Measurements from ENCODE around the gene WNT2B.

Gene WNT2B

DNA sequence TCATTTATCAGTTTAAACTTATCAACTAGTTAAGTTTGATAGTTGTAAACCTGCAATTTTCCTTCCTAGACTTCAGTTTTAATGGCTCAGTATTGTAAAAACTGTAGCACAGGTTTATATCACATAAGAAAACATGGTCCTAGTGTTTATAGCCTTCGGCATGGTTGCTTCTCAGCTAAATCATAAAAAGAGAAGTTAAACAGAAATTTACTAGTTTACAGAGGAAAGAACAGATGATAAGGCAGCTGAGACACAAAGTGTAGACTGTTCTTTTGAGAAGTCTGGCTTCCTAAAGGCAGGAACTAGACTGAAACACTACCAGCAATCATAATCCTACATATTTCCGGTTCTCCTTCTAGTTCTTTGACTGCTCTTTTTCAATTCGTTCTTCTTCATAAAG, 39.8 kb downstream of the WNT2B start:
- Histone ChIP-seq H3K4me3 (replicated peaks; ENCODE audit: insufficient read depth, low read length) (no peak overlapping the region), H3K27me3 (ENCODE audit: insufficient read depth, poor library complexity, severe bottlenecking) (no peaks in the 10 kb centered on the region), H3K27ac (replicated peaks) (no peak overlapping the region)
- no peak for DNase-seq (ENCODE audit: low read depth in 1 of 2, low spot score in 1 of 2)
- TF ChIP-seq, protein P1, sequence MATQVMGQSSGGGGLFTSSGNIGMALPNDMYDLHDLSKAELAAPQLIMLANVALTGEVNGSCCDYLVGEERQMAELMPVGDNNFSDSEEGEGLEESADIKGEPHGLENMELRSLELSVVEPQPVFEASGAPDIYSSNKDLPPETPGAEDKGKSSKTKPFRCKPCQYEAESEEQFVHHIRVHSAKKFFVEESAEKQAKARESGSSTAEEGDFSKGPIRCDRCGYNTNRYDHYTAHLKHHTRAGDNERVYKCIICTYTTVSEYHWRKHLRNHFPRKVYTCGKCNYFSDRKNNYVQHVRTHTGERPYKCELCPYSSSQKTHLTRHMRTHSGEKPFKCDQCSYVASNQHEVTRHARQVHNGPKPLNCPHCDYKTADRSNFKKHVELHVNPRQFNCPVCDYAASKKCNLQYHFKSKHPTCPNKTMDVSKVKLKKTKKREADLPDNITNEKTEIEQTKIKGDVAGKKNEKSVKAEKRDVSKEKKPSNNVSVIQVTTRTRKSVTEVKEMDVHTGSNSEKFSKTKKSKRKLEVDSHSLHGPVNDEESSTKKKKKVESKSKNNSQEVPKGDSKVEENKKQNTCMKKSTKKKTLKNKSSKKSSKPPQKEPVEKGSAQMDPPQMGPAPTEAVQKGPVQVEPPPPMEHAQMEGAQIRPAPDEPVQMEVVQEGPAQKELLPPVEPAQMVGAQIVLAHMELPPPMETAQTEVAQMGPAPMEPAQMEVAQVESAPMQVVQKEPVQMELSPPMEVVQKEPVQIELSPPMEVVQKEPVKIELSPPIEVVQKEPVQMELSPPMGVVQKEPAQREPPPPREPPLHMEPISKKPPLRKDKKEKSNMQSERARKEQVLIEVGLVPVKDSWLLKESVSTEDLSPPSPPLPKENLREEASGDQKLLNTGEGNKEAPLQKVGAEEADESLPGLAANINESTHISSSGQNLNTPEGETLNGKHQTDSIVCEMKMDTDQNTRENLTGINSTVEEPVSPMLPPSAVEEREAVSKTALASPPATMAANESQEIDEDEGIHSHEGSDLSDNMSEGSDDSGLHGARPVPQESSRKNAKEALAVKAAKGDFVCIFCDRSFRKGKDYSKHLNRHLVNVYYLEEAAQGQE (IDR thresholded peaks at IDR 0.05; ENCODE audit: insufficient replicate concordance, low read depth), result no peak
- TF ChIP-seq SPI1 (IDR thresholded peaks at IDR 0.05; ENCODE audit: borderline replicate concordance, low read depth) (no peak), GABPA (IDR thresholded peaks at IDR 0.05; ENCODE audit: low read depth) (no peak)
- TF ChIP-seq, protein P2, sequence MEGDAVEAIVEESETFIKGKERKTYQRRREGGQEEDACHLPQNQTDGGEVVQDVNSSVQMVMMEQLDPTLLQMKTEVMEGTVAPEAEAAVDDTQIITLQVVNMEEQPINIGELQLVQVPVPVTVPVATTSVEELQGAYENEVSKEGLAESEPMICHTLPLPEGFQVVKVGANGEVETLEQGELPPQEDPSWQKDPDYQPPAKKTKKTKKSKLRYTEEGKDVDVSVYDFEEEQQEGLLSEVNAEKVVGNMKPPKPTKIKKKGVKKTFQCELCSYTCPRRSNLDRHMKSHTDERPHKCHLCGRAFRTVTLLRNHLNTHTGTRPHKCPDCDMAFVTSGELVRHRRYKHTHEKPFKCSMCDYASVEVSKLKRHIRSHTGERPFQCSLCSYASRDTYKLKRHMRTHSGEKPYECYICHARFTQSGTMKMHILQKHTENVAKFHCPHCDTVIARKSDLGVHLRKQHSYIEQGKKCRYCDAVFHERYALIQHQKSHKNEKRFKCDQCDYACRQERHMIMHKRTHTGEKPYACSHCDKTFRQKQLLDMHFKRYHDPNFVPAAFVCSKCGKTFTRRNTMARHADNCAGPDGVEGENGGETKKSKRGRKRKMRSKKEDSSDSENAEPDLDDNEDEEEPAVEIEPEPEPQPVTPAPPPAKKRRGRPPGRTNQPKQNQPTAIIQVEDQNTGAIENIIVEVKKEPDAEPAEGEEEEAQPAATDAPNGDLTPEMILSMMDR (IDR thresholded peaks at IDR 0.05; ENCODE audit: insufficient read depth, low read length), result no peak

DNA sequence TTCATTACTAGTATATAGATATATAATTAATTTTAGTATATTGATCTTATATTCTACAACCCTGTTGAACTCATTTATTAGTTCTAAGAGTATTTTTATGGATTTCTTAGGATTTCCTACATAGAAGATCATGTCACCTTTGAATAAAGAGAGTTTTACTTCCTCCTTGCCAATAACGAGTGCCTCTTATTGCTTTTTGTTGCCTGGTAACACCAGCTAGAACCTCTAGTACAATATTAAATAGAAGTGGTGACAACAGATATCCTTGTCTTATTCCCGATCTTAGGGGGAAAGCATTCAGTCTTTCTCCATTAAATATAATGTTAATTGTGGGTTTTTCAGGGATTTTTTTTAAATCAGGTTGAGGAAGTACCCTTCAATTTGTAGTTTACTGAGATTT, 40.8 kb downstream of the WNT2B start:
- TF ChIP-seq POLR2AphosphoS5 (IDR thresholded peaks at IDR 0.05; ENCODE audit: low read depth), result no peak
- TF ChIP-seq, protein P2 (IDR thresholded peaks at IDR 0.05; ENCODE audit: insufficient read depth, low read length), result no peak
- TF ChIP-seq, protein P1 (IDR thresholded peaks at IDR 0.05; ENCODE audit: insufficient replicate concordance, low read depth), result no peak
- no peak for TF ChIP-seq GABPA (IDR thresholded peaks at IDR 0.05; ENCODE audit: low read depth)
- TF ChIP-seq SPI1 (IDR thresholded peaks at IDR 0.05; ENCODE audit: borderline replicate concordance, low read depth), result no peak
- no peak overlapping the region for H3K27ac ChIP-seq (replicated peaks)
- H3K27me3 ChIP-seq (ENCODE audit: insufficient read depth, poor library complexity, severe bottlenecking), result no peaks in the 10 kb centered on the region
- no peak for DNase-seq (ENCODE audit: low read depth in 1 of 2, low spot score in 1 of 2)
- no peak overlapping the region for H3K4me3 ChIP-seq (replicated peaks; ENCODE audit: insufficient read depth, low read length)

DNA sequence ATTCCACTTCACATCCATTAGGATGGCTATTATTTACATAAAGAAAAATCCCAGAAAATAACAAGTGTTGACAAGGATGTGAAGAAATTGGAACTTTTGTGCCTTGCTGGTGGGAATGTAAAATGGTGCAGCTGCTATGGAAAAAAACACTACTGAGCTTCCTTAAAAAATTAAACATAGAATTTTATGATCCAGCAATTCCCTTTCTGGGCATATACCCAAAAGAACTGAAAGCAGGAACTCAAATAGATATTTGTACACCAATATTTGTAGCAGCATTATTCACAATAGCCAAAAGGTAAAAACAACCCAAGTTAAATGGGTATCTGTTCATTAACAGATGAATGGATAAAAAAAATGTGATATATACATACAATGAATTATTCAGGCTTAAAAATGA, 45.6 kb downstream of the WNT2B start:
- DNase-seq (ENCODE audit: low read depth in 1 of 2, low spot score in 1 of 2), result no peak
- no peak for TF ChIP-seq POLR2AphosphoS5 (IDR thresholded peaks at IDR 0.05; ENCODE audit: low read depth)
- no peak overlapping the region for H3K4me3 ChIP-seq (replicated peaks; ENCODE audit: insufficient read depth, low read length)
- no peaks in the 10 kb centered on the region for H3K27me3 ChIP-seq (ENCODE audit: insufficient read depth, poor library complexity, severe bottlenecking)
- H3K27ac ChIP-seq (replicated peaks), result no peak overlapping the region

DNA sequence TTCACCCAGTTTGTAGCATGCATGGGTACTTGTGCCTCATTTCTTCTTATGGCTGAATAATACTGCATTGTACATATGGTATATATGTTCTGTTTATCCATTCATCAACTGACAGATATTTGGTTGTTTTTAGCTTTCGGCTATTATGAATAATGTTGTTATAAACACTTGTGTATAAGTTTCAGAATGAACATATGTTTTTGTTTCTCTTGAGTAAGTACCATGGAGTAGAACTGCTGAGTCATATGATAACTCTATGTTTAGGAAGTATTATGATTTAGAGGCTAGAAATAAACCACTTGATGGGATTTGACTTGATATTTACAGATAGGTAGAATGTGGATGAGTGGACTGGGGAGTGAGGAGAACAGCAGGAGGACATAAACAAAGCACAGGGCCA, 48.6 kb downstream of the WNT2B start:
- no peak for DNase-seq (ENCODE audit: low read depth in 1 of 2, low spot score in 1 of 2)
- TF ChIP-seq POLR2AphosphoS5 (IDR thresholded peaks at IDR 0.05; ENCODE audit: low read depth) (no peak), SPI1 (IDR thresholded peaks at IDR 0.05; ENCODE audit: borderline replicate concordance, low read depth) (no peak), GABPA (IDR thresholded peaks at IDR 0.05; ENCODE audit: low read depth) (no peak)
- TF ChIP-seq, protein P1 (IDR thresholded peaks at IDR 0.05; ENCODE audit: insufficient replicate concordance, low read depth), result no peak
- TF ChIP-seq, protein P2 (IDR thresholded peaks at IDR 0.05; ENCODE audit: insufficient read depth, low read length), result no peak

More for the DNA sequence above, 48.6 kb downstream of the WNT2B start:
- Histone ChIP-seq H3K27me3 (ENCODE audit: insufficient read depth, poor library complexity, severe bottlenecking) (no peaks in the 10 kb centered on the region), H3K4me3 (replicated peaks; ENCODE audit: insufficient read depth, low read length) (no peak overlapping the region), H3K27ac (replicated peaks) (no peak overlapping the region)
